ENCODE measurements around the gene KCNAB3. TPM values are rescaled to one million over a fixed set of nuclear protein-coding genes. Genes with fewer than 3 reads are reported as not detected.

Gene KCNAB3
- total and polyA plus RNA-seq, 2 donors (not counting 3 experiments of a cell fraction or from before 2014, with no cell fraction given) = 1.3 to 2.4 TPM

DNA sequence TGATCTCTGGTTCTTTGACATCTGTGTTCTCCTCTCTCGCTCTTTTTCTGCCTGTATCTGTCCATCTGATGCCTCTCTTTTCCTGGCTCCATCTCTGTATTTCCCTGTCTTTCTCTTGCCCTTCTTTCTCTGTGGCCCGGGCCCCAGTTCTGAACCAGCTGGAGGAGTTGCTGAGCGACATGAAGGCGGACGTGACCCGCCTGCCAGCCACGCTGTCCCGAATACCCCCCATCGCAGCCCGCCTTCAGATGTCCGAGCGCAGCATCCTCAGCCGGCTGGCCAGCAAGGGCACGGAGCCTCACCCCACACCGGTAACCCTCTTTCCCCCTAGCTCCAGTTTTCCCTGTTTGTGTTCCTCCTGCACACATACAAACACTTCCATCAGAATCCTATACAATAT, 19.4 kb downstream of the KCNAB3 start:
- no peaks in the 10 kb centered on the region for H4K20me1 ChIP-seq (replicated peaks; ENCODE audit: control insufficient read depth, extremely low read depth, insufficient read depth, low read length)
- BruUV-seq (replicated peaks) = no TSS peak
- H3K79me2 ChIP-seq (ENCODE audit: control insufficient read depth, insufficient read depth, low read length) = no peaks in the 10 kb centered on the region
- DNase-seq (ENCODE audit: low read depth, low spot score) (no peak), FAIRE-seq (no peak)
- dilution Hi-C loops (cut with MboI; ENCODE audit: extremely low pct_ligation_motif_present, low sequenced_read_pairs) (no loop called here), intact Hi-C loops (cut with micrococcal nuclease) (no loop called here)
- no peaks in the 10 kb centered on the region for H3K9me3 ChIP-seq (replicated peaks; ENCODE audit: control insufficient read depth, insufficient read depth, low read length)
- H3K4me2 ChIP-seq (ENCODE audit: insufficient read depth, low read length) = no peak overlapping the region
- no peak overlapping the region for H3K4me3 ChIP-seq (replicated peaks in 1 of 3; ENCODE audit: insufficient read depth in 1 of 3, low read depth in 1 of 3, low read length in 3 of 3)
- H3K27me3 ChIP-seq (ENCODE audit: control insufficient read depth in 2 of 2, insufficient read depth in 2 of 2, low read length in 2 of 2) = no peaks in the 10 kb centered on the region
- H3K4me1 ChIP-seq (ENCODE audit: control insufficient read depth, extremely low read depth, insufficient read depth, low read length) = peaks cover 3% of the 10 kb centered on the region
- H3K36me3 ChIP-seq (ENCODE audit: control insufficient read depth in 2 of 2, extremely low read depth in 1 of 2, insufficient read depth in 2 of 2, low read length in 2 of 2) = peaks cover 11 to 66% of the 10 kb centered on the region in 2 experiments
- no peak overlapping the region for H2AFZ ChIP-seq (ENCODE audit: low read depth, low read length)
- TF ChIP-seq POLR2A (IDR thresholded peaks at IDR 0.05; ENCODE audit: low read depth, low read length) (no peak), JUN (IDR thresholded peaks at IDR 0.05; ENCODE audit: borderline replicate concordance, insufficient read depth, insufficient read length, low read depth) (no peak), MYC (IDR thresholded peaks at IDR 0.05; ENCODE audit: low read depth, low read length) (no peak), EZH2 (IDR thresholded peaks at IDR 0.05; ENCODE audit: borderline replicate concordance, low read depth, low read length, severe bottlenecking) (no peak), POLR2AphosphoS5 (IDR thresholded peaks at IDR 0.05; ENCODE audit: insufficient read depth, low read depth, low read length) (no peak)
- TF ChIP-seq, protein P1, sequence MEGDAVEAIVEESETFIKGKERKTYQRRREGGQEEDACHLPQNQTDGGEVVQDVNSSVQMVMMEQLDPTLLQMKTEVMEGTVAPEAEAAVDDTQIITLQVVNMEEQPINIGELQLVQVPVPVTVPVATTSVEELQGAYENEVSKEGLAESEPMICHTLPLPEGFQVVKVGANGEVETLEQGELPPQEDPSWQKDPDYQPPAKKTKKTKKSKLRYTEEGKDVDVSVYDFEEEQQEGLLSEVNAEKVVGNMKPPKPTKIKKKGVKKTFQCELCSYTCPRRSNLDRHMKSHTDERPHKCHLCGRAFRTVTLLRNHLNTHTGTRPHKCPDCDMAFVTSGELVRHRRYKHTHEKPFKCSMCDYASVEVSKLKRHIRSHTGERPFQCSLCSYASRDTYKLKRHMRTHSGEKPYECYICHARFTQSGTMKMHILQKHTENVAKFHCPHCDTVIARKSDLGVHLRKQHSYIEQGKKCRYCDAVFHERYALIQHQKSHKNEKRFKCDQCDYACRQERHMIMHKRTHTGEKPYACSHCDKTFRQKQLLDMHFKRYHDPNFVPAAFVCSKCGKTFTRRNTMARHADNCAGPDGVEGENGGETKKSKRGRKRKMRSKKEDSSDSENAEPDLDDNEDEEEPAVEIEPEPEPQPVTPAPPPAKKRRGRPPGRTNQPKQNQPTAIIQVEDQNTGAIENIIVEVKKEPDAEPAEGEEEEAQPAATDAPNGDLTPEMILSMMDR (IDR thresholded peaks at IDR 0.05; ENCODE audit: extremely low read depth in 1 of 2, insufficient read depth in 1 of 2, low read depth in 1 of 2, low read length in 2 of 2) = no peak
- ChIA-PET POLR2A (no interaction called here), CTCF (interaction anchor here (0.6 to 2.3 kb wide), 3 partner anchors 72 to 80 kb away, joined by 3 to 8 read pairs (median 3); no protein-coding TSS in a partner anchor)
- H3K9me1 ChIP-seq (replicated peaks; ENCODE audit: control insufficient read depth, extremely low read depth, insufficient read depth, low read length) = no peaks in the 10 kb centered on the region
- H3K9ac ChIP-seq (replicated peaks; ENCODE audit: extremely low read depth, insufficient read depth, low read length) = no peak overlapping the region
- no peak overlapping the region for H3K27ac ChIP-seq (ENCODE audit: insufficient read depth, low read depth, low read length)

DNA sequence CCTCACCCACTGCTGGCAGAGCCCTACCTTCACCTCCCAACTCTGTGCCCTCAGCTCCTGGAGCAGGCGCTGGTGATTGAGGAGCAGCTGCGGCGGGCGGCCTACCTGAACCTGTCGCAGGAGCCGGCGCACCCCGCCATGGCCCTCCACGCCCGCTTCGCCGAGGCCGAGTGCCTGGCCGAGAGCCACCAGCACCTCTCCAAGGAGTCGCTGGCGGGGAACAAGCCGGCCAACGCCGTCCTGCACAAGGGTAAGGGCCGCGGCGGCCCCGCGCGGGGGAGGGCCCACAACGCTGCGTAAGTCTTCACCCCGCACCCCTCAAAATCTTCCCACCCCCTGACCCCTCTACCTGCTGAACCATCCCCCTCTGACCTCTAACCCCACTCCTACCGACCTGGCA, 20.6 kb downstream of the KCNAB3 start:
- no peak for FAIRE-seq
- TF ChIP-seq MYC (IDR thresholded peaks at IDR 0.05; ENCODE audit: low read depth, low read length) (no peak), POLR2AphosphoS5 (IDR thresholded peaks at IDR 0.05; ENCODE audit: insufficient read depth, low read depth, low read length) (no peak), GATA2 (IDR thresholded peaks at IDR 0.05; ENCODE audit: insufficient read depth, insufficient read length, low read depth, low read length) (no peak), JUN (IDR thresholded peaks at IDR 0.05; ENCODE audit: borderline replicate concordance, insufficient read depth, insufficient read length, low read depth) (no peak)
- TF ChIP-seq, protein P2, sequence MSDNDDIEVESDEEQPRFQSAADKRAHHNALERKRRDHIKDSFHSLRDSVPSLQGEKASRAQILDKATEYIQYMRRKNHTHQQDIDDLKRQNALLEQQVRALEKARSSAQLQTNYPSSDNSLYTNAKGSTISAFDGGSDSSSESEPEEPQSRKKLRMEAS (IDR thresholded peaks at IDR 0.05; ENCODE audit: insufficient read depth, insufficient read length) = no peak

More for the DNA sequence above, 20.6 kb downstream of the KCNAB3 start:
- no peak overlapping the region for H2AFZ ChIP-seq (ENCODE audit: low read depth, low read length)
- POLR2A ChIA-PET = no interaction called here
- no peaks in the 10 kb centered on the region for H3K27me3 ChIP-seq (ENCODE audit: control insufficient read depth in 2 of 2, insufficient read depth in 2 of 2, low read length in 2 of 2)
- no peaks in the 10 kb centered on the region for H3K79me2 ChIP-seq (ENCODE audit: control insufficient read depth, insufficient read depth, low read length)
- intact Hi-C loops (cut with micrococcal nuclease) (no loop called here), dilution Hi-C loops (cut with MboI; ENCODE audit: extremely low pct_ligation_motif_present, low sequenced_read_pairs) (no loop called here)
- H3K4me3 ChIP-seq (replicated peaks in 1 of 3; ENCODE audit: insufficient read depth in 1 of 3, low read depth in 1 of 3, low read length in 3 of 3) = no peak overlapping the region
- CTCF ChIA-PET = interaction anchor here (2.3 kb wide), 1 partner anchor 80 kb away, joined by 8 read pairs; no protein-coding TSS in a partner anchor
- no peaks in the 10 kb centered on the region for H3K9me3 ChIP-seq (replicated peaks; ENCODE audit: control insufficient read depth, insufficient read depth, low read length)
- H3K36me3 ChIP-seq (ENCODE audit: control insufficient read depth in 2 of 2, extremely low read depth in 1 of 2, insufficient read depth in 2 of 2, low read length in 2 of 2) = peaks cover 20 to 77% of the 10 kb centered on the region in 2 experiments
- no peak overlapping the region for H3K4me2 ChIP-seq (ENCODE audit: insufficient read depth, low read length)
- no peaks in the 10 kb centered on the region for H4K20me1 ChIP-seq (replicated peaks; ENCODE audit: control insufficient read depth, extremely low read depth, insufficient read depth, low read length)
- no peaks in the 10 kb centered on the region for H3K4me1 ChIP-seq (ENCODE audit: control insufficient read depth, extremely low read depth, insufficient read depth, low read length)
- no peak overlapping the region for H3K27ac ChIP-seq (ENCODE audit: insufficient read depth, low read depth, low read length)
- no peak overlapping the region for H3K9ac ChIP-seq (replicated peaks; ENCODE audit: extremely low read depth, insufficient read depth, low read length)
- no TSS peak for BruUV-seq (replicated peaks)
- H3K9me1 ChIP-seq (replicated peaks; ENCODE audit: control insufficient read depth, extremely low read depth, insufficient read depth, low read length) = no peaks in the 10 kb centered on the region
- no peak for DNase-seq (ENCODE audit: low read depth, low spot score)
